Activated T-cell treated with anti-CD3 and anti-CD28 coated beads for 4 hours (primary cell): Measurements from ENCODE around the gene FOXC2.
"Not testable (repeated sequence)": the region's sequence is repeated elsewhere in the genome, so short reads cannot be mapped to it uniquely, and the experiment has no call there.

Experiments used
- DNase-seq: peaks from one replicate; pipeline ENCODE4 v3.0.0-alpha.2; 2020

Gene FOXC2

GRCh38 chr16:86575095-86575685, 8.6 kb downstream of the FOXC2 start:
- DNase-seq: no peak

GRCh38 chr16:86575754-86576557, 9.3 kb downstream of the FOXC2 start:
- DNase-seq: peak; percentile 21

GRCh38 chr16:86576591-86577313, 10.1 kb downstream of the FOXC2 start:
- no peak for DNase-seq

- DNase-seq: no peak
Observed at GRCh38 chr16:86577314-86577971, 10.8 kb downstream of the FOXC2 start.

GRCh38 chr16:86578061-86578599, 11.5 kb downstream of the FOXC2 start, which contains the start of gene FOXL1:
Gene FOXL1, plus strand, starts transcription at chr16:86578549. Its CDS starts 175 bp downstream, at chr16:86578724.
- no peak for DNase-seq

GRCh38 chr16:86578611-86579267, 12.1 kb downstream of the FOXC2 start:
- DNase-seq: no peak

- no peak for DNase-seq
Observed at GRCh38 chr16:86579268-86580062, 12.8 kb downstream of the FOXC2 start.

- DNase-seq: no peak
Observed at GRCh38 chr16:86580063-86580790, 13.6 kb downstream of the FOXC2 start.

- DNase-seq: no peak
Observed at GRCh38 chr16:86580791-86581170, 14.2 kb downstream of the FOXC2 start.

- no peak for DNase-seq
Observed at GRCh38 chr16:86581458-86581857, 14.8 kb downstream of the FOXC2 start.

GRCh38 chr16:86584071-86584685, 17.5 kb downstream of the FOXC2 start:
- DNase-seq: no peak

GRCh38 chr16:86584726-86585721, 18.4 kb downstream of the FOXC2 start:
- DNase-seq: no peak

GRCh38 chr16:86585821-86586611, 19.4 kb downstream of the FOXC2 start:
- no peak for DNase-seq

- DNase-seq: no peak
Observed at GRCh38 chr16:86587487-86587886, 20.9 kb downstream of the FOXC2 start.

- not testable (repeated sequence) for DNase-seq
Observed at GRCh38 chr16:86587955-86588354, 21.3 kb downstream of the FOXC2 start.

GRCh38 chr16:86590501-86591144, 24.0 kb downstream of the FOXC2 start:
- no peak for DNase-seq

- no peak for DNase-seq
Observed at GRCh38 chr16:86591270-86591669, 24.6 kb downstream of the FOXC2 start.
